ENCODE results near the gene ANKRD22.

ANKRD22 gene

DNA sequence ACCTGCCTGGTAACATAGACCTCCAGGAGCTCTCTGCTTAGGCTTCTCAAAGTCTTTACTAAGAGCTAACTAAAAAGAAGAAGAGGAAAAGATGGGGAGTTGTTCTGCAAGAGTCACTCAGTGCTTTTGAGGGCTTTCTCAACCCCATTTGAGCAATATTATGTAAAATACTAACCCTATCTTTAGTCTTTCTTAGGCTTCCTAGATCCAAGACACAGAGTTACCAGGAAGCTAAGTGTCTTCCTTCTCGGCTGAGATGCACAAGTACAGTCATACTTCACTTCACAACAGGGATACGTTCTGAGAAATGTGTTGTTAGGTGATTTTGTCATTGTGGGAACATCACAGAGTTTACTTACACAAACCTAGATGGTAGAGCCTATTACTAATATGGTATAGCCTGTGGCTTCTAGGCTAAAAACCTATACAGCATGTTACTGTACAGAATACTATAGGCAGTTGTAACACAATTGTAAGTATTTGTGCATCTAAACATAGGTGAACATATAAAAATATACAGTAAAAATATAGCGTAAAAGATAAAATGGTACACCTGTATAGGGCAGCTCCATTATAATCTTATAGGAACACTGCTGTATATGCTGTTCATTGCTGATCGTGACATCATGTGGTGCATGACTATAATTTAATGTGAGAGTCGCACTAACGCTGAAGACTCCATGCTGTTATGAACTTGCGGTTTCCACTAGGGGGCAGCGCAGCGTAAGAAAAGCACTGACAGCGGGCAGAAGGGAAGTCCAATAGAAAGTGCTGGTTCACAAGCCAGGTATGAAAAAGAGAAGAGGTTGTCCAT lies 16.3 kb downstream of the ANKRD22 start:
- peak; percentile 85 for DNase-seq

DNA sequence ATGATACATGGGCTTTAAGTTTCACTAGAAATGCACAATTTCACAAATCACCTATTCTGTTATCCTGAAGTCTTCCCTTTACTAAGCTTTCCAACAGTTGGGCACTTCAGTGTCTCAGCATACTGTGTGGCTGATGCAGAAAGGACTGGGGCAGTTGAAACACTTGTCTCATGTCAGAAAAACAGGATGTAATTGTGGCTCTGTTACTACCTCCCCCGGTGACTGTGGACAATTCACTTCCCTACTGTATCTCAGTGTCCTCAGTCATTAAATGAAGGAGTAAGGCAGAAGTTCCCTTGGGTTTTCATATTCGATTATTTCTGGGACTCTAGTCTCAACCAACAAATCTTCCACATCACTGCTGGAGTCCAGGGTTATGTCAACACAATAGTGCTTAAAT lies 17.9 kb downstream of the ANKRD22 start:
- no peak for DNase-seq

DNA sequence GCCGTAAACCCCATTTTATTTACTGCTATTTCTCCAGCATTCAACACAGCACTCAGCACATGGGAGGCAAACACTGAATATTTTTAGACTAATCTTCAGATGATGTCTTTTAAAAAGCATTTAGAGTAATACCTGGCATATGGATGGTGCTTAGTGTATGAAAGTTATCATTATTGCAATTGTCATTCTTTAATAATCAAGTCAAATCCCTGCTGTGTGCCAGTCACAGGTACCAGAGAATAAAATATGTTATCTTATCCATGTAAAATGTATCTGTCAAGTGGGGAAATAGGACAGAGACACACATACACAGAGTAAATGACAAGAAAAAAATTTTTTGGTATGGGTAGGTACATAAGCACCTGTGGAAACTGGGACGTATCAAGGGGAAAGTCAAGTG lies 18.5 kb downstream of the ANKRD22 start:
- DNase-seq = no peak

DNA sequence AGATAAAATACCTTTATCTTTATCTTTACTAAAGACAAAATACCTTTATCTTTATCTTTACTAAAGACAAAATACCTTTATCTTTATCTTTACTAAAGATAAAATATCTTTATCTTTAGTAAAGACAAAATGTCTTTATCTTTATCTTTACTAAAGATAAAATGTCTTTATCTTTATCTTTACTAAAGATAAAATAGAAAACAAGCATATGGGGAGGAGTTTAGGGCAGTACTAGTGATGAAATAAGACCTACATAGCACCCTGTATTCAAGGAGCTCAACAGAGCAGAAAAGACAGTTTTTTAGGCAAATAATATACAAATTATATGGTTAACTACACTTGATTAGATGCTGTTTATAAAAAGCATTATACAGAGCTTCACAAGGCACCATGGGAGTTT lies 19.3 kb downstream of the ANKRD22 start:
- no peak for DNase-seq

DNA sequence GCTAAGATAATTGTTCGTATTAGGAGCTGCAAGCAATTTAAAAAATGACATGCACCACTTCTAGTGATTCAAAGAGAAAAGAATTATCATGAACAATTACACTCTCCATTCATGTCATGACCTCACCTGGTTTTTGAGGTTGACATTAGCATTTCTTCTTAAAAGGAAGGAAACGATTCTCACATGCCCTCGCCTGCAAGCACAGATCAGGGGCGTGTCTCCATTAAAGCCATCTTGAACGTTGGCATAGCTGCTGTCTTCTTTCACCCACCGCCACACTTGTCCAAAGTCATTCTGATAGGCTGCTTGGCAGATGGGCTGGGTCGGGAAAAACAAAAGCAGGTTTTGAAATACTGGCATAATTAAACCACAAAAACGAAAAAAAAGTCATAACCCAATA lies 19.9 kb downstream of the ANKRD22 start:
- no peak for DNase-seq

DNA sequence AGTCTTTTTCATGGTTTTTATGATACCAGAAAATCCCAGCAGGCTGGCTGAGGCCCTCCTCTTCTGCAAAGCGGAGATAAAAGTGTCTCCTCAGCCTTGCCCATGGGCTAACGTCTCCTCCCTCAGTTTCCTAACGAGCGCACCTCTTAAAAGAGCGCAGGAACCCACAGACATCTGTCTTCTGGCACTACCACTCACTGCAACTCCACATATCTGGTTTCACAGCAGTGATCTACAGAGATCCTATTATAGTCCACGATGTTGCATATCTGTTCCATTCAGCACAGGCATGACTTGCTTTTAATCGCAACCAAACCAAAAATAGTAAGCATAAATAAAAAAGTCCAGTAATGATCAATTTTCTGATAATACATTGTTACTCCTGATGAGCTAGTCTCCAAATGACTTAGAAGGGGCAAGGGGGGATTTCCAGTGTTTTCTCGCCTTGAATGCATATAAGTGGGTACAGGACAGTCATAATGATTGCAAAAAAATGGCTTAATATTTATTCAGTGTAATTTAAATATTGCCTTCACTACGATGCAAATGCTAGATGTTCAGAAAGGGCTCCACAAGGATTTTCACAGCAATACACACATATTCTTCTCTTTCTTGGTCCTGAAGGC lies 20.9 kb downstream of the ANKRD22 start:
- no peak for DNase-seq

GRCh38 chr10:88828310-88828709 lies 23.3 kb downstream of the ANKRD22 start:
- DNase-seq = peak; percentile 20

GRCh38 chr10:88827671-88828070 lies 24.0 kb downstream of the ANKRD22 start:
- no peak for DNase-seq

DNA sequence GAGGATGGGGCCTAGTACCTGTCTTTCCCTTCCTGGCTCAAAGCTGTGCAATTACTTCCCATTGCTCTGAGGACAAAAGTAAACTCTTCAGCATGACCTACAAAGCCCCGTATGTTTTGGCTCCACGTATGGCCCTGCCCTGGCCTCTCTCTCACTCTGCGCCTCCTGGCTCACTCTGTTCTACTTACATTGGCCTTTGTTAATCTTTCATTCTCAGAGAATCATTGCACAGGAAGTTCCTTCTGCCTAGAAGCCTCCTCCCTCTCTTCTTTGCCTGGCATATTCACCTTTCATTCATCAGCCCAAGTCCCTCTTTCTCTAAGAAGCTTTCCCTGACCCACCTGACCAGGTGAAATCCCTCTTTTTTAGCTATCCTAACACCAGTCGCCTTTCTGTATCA lies 25.3 kb downstream of the ANKRD22 start:
- DNase-seq = no peak

- peak; percentile 39 for DNase-seq
Observed at GRCh38 chr10:88820748-88821401, 30.8 kb downstream of the ANKRD22 start.

DNA sequence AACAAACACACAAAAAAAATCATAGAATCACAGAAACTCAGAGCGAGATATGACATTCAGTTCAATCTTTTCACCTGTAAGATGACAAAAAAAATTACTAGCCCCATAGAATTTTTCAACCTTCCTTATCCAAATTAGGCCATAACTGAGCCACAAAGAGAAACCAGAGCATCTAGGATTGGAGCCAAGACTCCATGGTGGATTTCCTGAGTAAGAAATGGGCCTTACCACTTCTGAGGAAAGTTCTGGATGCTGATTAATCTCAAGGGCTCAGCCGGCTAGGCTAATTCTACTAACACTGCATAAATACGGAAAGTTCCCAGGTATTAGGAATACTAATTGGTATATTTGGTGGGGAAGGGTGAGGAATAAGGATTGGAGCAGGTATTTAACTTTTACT lies 32.4 kb downstream of the ANKRD22 start:
- DNase-seq = no peak

GRCh38 chr10:88813200-88813599 lies 38.4 kb downstream of the ANKRD22 start:
- no peak for DNase-seq

- peak; percentile 68 for DNase-seq
Observed at GRCh38 chr10:88810196-88810961, 41.3 kb downstream of the ANKRD22 start.

DNA sequence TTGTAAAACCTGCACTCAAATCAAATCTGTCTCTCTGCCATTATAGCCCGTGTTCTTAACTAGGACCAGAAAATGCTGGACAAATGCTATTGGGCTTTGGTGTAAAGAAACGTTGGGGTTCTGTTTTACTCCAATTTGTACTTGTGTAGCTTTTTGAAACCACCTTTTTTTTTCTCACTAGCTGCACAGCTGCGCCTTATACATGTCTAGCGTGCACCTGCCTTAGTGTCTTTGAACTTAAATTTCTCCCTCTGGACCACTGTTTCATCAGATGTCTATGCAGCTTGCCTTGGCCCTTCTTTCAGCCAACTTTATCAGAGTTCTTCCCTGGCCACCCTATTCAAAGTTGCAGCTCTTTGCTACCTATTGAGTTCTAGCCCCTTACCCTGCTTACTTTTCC lies 42.0 kb downstream of the ANKRD22 start:
- DNase-seq = no peak

- DNase-seq = no peak
Observed at GRCh38 chr10:88805924-88806323, 45.7 kb downstream of the ANKRD22 start.

DNA sequence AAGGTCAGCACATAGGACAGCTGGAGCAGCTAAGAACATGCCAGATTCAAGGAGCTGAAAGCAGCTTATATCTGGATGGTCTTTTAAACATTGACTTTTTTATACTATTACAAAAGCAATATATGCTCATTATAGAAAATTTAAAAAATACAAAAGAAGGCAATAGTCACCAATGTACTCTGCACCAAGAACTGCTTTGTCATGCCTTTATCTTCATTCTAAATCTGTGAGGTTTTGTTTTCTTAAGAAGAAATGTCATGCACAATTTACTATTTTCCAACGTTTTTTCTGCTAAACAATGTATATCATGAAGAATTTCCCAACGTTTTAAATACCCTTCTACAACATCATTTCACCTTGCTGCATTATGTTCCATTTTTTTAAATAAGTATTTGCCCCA lies 46.3 kb downstream of the ANKRD22 start:
- no peak for DNase-seq

GRCh38 chr10:88804083-88804812 lies 47.4 kb downstream of the ANKRD22 start:
- DNase-seq = no peak

DNA sequence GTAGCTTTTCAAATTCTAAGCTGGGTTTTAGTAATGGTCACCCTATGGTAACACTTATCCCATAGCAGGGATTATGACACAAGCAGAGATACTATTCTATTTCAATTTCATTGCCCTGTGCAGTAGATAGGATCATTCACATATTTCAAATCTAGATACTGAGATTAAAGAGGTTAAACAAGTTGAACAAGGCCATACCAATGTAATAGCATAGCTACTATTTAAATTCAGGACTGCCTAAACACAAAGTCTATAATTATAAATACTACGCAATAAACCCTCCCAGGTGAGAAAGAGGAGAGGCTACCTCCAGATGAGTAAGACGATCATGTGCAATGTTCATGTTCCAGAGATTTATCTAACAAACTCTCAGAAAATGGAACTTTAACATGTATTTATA lies 48.0 kb downstream of the ANKRD22 start:
- no peak for DNase-seq

DNA sequence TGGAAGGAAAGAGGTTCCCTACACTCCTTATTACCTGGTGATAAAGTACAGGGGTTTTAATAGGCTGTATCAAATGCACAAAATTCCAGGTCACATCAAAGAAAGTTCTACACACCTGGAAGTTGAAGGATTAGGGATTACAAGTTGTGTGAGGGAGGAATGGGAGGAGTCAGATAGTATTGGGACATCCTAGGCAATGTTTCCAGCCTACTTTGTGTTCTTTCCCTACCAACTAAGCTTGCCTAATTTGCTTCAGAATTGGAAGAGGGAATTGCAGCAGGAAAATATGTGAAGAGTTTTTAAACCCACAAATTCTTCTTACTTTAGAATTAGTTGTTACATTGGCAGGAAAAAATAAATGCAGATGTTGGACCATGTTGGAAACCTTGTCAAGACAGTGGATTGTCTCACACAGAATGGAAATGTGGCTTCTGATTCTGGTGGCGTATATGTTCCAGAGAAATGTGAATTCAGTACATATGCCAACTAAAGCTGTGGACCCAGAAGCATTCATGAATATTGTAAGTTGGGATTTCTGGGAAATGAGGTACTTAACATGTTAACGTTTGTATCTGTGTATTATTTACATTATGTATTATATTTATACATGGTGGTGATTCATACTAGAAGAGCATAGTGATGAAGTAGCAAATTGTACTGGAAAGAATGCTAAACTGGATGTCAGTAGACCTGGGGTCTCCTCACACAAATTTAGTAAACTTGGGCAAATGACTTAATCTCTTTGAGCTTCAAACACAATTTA lies 48.9 kb downstream of the ANKRD22 start, which contains the start of gene LIPM:
Gene LIPM, plus strand, starts transcription at position 208 of the 763 bp plus-strand sequence. Its CDS starts 167 bp downstream, at position 375.
- DNase-seq = no peak

DNA sequence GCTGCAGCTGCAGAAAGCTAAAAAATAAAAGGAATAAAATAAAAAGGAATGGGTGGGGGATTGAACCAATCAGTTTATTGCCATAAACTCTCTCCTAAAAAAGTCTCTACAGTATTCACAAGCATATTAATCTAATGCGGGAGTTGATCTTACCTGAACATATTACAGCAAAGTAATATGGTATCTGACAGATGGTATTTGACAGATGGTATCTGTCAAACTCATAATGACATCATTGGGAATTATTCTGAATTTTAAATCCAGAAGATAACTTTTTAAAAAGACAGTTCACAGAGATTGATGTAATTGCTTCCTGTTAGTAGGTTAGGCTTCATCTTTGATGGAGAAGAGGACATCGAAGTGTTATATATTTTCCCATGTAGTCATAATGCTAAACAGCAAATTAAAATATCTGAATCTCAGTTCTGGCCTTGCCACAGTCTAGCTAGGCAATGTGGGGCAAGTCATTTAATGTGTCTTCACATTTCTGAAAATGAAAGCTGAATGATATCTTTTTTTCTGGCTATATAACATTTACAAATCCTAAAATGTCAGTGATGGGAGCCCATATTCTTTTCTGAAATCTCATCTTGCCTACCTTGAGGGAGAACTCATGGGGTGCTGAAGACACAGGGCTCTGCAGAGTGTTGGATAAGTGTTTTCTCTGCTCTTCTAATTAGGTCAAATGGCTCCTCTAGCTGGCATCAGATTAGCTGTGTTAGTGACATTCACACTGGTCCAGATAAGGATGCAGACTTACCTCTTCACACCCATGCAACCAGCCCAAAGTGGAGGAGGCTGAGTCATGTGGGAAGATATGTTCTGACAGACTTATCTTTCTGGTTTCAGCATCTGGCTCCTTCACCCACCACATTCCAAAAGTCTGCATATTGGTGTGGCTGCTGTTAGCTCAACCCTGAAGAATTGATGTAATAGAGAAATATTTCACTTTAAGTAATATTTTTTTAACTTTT lies 51.2 kb downstream of the ANKRD22 start:
- peak; percentile 64 for DNase-seq
